ENCODE data around the gene CAPNS1. TPM values are rescaled to one million over a fixed set of nuclear protein-coding genes. Genes with fewer than 3 reads are reported as not detected.

The CAPNS1 gene
- total and polyA plus RNA-seq, 4 donors: 79.5 to 280 (median 103) TPM

GRCh38 chr19:36092566-36092965 is 47.3 kb upstream of the CAPNS1 start:
- no peak overlapping the region for H3K4me3 ChIP-seq (ENCODE audit: low read depth in 1 of 3, low read length in 3 of 3)
- no peaks in the 10 kb centered on the region for H3K9me3 ChIP-seq (ENCODE audit: control insufficient read depth in 4 of 4, low read length in 3 of 4)
- WGBS: 96% methylated on average over 7 of the region's 7 CpGs
- DNase-seq (ENCODE audit: low spot score): no peak
- H3K36me3 ChIP-seq (ENCODE audit: control insufficient read depth in 4 of 4, insufficient read depth in 3 of 4, low read depth in 1 of 4, low read length in 3 of 4): no peaks in the 10 kb centered on the region
- TF ChIP-seq GABPA (IDR thresholded peaks at IDR 0.05 in 1 of 2, conservative IDR thresholded peaks at IDR 0.05 in 1 of 2) (no peak), NR2F2 (IDR thresholded peaks at IDR 0.05) (no peak), MAX (IDR thresholded peaks at IDR 0.05) (no peak), ATF3 (IDR thresholded peaks at IDR 0.05) (no peak), YY1 (IDR thresholded peaks at IDR 0.05) (no peak), FOXA2 (IDR thresholded peaks at IDR 0.05) (no peak), SP1 (IDR thresholded peaks at IDR 0.05) (no peak)
- TF ChIP-seq, protein P1, sequence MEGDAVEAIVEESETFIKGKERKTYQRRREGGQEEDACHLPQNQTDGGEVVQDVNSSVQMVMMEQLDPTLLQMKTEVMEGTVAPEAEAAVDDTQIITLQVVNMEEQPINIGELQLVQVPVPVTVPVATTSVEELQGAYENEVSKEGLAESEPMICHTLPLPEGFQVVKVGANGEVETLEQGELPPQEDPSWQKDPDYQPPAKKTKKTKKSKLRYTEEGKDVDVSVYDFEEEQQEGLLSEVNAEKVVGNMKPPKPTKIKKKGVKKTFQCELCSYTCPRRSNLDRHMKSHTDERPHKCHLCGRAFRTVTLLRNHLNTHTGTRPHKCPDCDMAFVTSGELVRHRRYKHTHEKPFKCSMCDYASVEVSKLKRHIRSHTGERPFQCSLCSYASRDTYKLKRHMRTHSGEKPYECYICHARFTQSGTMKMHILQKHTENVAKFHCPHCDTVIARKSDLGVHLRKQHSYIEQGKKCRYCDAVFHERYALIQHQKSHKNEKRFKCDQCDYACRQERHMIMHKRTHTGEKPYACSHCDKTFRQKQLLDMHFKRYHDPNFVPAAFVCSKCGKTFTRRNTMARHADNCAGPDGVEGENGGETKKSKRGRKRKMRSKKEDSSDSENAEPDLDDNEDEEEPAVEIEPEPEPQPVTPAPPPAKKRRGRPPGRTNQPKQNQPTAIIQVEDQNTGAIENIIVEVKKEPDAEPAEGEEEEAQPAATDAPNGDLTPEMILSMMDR (IDR thresholded peaks at IDR 0.05; ENCODE audit: low read depth, low read length, missing input control): no peak
- TF ChIP-seq, protein P2, sequence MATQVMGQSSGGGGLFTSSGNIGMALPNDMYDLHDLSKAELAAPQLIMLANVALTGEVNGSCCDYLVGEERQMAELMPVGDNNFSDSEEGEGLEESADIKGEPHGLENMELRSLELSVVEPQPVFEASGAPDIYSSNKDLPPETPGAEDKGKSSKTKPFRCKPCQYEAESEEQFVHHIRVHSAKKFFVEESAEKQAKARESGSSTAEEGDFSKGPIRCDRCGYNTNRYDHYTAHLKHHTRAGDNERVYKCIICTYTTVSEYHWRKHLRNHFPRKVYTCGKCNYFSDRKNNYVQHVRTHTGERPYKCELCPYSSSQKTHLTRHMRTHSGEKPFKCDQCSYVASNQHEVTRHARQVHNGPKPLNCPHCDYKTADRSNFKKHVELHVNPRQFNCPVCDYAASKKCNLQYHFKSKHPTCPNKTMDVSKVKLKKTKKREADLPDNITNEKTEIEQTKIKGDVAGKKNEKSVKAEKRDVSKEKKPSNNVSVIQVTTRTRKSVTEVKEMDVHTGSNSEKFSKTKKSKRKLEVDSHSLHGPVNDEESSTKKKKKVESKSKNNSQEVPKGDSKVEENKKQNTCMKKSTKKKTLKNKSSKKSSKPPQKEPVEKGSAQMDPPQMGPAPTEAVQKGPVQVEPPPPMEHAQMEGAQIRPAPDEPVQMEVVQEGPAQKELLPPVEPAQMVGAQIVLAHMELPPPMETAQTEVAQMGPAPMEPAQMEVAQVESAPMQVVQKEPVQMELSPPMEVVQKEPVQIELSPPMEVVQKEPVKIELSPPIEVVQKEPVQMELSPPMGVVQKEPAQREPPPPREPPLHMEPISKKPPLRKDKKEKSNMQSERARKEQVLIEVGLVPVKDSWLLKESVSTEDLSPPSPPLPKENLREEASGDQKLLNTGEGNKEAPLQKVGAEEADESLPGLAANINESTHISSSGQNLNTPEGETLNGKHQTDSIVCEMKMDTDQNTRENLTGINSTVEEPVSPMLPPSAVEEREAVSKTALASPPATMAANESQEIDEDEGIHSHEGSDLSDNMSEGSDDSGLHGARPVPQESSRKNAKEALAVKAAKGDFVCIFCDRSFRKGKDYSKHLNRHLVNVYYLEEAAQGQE (IDR thresholded peaks at IDR 0.05): no peak
- H3K27me3 ChIP-seq (ENCODE audit: control insufficient read depth in 4 of 4, insufficient read depth in 4 of 4, low read length in 3 of 4): no peaks in the 10 kb centered on the region
- H3K4me1 ChIP-seq (ENCODE audit: control insufficient read depth in 4 of 4, insufficient read depth in 4 of 4, low read length in 3 of 4): no peaks in the 10 kb centered on the region
- H3K27ac ChIP-seq (ENCODE audit: low read depth in 1 of 2, low read length in 2 of 2): no peak overlapping the region
- H3K9ac ChIP-seq (ENCODE audit: low read depth in 1 of 2, low read length in 2 of 2): no peak overlapping the region

DNA sequence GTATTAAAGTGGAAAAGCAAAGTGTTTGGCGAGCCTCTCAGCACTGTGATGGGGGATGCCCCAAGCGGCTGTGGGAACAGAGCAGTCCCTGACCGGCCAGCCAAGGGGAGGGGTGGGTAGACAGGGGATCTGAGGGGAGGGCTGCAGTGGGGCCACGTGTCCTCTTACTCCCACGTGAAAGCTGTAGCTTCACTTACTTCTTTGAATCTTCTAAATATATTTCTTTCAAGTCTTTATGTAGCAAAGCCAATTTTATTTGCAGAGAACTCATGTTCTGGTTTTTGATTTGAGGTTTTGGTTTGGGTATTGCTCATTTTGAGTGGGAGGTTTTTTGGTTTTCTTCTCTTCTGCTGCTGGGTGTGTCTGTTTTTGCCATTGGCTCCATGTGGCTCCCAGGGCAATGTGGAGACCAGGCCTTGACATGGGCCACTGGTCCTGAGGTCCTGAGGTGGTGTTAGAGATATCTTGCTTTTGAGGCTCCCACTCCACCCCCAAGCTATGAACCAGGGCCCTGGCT is 46.7 kb upstream of the CAPNS1 start:
- WGBS: 95% methylated on average over 5 of the region's 5 CpGs
- no peak for TF ChIP-seq HNF4A (conservative IDR thresholded peaks at IDR 0.05)
- no peak for TF ChIP-seq TAF1 (conservative IDR thresholded peaks at IDR 0.05)
- TF ChIP-seq HNF4G (IDR thresholded peaks at IDR 0.05): no peak
- no peak for TF ChIP-seq RAD21 (IDR thresholded peaks at IDR 0.05)
- TF ChIP-seq, protein P2 (IDR thresholded peaks at IDR 0.05): no peak
- no peak for TF ChIP-seq FOXA1 (IDR thresholded peaks at IDR 0.05)
- TF ChIP-seq SP1 (IDR thresholded peaks at IDR 0.05): no peak
- no peak for TF ChIP-seq JUND (IDR thresholded peaks at IDR 0.05)
- TF ChIP-seq NR2F2 (IDR thresholded peaks at IDR 0.05): no peak
- TF ChIP-seq EGR1 (IDR thresholded peaks at IDR 0.05; ENCODE audit: low read depth in 2 of 2): no peak
- TF ChIP-seq FOXA2 (IDR thresholded peaks at IDR 0.05): no peak
- no peak for TF ChIP-seq ATF3 (IDR thresholded peaks at IDR 0.05)
- TF ChIP-seq, protein P1 (IDR thresholded peaks at IDR 0.05; ENCODE audit: low read depth, low read length, missing input control): no peak
- no peak for TF ChIP-seq YY1 (IDR thresholded peaks at IDR 0.05)
- TF ChIP-seq GABPA (IDR thresholded peaks at IDR 0.05 in 1 of 2, conservative IDR thresholded peaks at IDR 0.05 in 1 of 2): no peak
- TF ChIP-seq, protein P3, sequence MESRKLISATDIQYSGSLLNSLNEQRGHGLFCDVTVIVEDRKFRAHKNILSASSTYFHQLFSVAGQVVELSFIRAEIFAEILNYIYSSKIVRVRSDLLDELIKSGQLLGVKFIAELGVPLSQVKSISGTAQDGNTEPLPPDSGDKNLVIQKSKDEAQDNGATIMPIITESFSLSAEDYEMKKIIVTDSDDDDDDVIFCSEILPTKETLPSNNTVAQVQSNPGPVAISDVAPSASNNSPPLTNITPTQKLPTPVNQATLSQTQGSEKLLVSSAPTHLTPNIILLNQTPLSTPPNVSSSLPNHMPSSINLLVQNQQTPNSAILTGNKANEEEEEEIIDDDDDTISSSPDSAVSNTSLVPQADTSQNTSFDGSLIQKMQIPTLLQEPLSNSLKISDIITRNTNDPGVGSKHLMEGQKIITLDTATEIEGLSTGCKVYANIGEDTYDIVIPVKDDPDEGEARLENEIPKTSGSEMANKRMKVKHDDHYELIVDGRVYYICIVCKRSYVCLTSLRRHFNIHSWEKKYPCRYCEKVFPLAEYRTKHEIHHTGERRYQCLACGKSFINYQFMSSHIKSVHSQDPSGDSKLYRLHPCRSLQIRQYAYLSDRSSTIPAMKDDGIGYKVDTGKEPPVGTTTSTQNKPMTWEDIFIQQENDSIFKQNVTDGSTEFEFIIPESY (IDR thresholded peaks at IDR 0.05): no peak

More for the DNA sequence above, 46.7 kb upstream of the CAPNS1 start:
- Histone ChIP-seq H3K27ac (ENCODE audit: low read depth in 1 of 2, low read length in 2 of 2) (no peak overlapping the region), H3K4me3 (ENCODE audit: low read depth in 1 of 3, low read length in 3 of 3) (no peak overlapping the region), H3K27me3 (ENCODE audit: control insufficient read depth in 4 of 4, insufficient read depth in 4 of 4, low read length in 3 of 4) (no peaks in the 10 kb centered on the region), H3K9ac (ENCODE audit: low read depth in 1 of 2, low read length in 2 of 2) (no peak overlapping the region), H3K36me3 (ENCODE audit: control insufficient read depth in 4 of 4, insufficient read depth in 3 of 4, low read depth in 1 of 4, low read length in 3 of 4) (no peaks in the 10 kb centered on the region), H3K9me3 (ENCODE audit: control insufficient read depth in 4 of 4, low read length in 3 of 4) (no peaks in the 10 kb centered on the region), H3K4me1 (ENCODE audit: control insufficient read depth in 4 of 4, insufficient read depth in 4 of 4, low read length in 3 of 4) (no peaks in the 10 kb centered on the region)
- DNase-seq (ENCODE audit: low spot score): no peak
